Esophagus muscularis mucosa (tissue), 4 donors: ENCODE data around the gene PBLD.

Experiments used
- CTCF ChIP-seq, 3 experiments: fragments of 200-600 bp in 2 of 3; fragments of 450-650 bp in 1 of 3; sonication (generic) in 2 of 3; IDR thresholded peaks; one replicate each; pipeline ENCODE4 v1.5.1; 2017 to 2019; ENCODE audit warnings: antibody characterized with exemption in 3 of 3, mild to moderate bottlenecking in 2 of 3, moderate library complexity in 1 of 3
- EP300 ChIP-seq: sonication (generic); formaldehyde crosslinking; IDR thresholded peaks from one replicate; pipeline ENCODE4 v1.6.1; 2017; ENCODE audit warnings: antibody characterized with exemption
- POLR2A ChIP-seq: fragments of 450-650 bp; IDR thresholded peaks from one replicate; pipeline ENCODE4 v1.6.1; 2017; ENCODE audit warnings: antibody characterized with exemption, moderate library complexity, mild to moderate bottlenecking, low read depth
- POLR2AphosphoS5 ChIP-seq, 2 donors: sonication (generic); formaldehyde crosslinking; IDR thresholded peaks; one replicate each; pipeline ENCODE4 v1.6.1; 2017; ENCODE audit warnings: antibody characterized with exemption in 2 of 2

- TF ChIP-seq POLR2A (no peak), CTCF (IDR thresholded peaks at IDR 0.05) (no peak), EP300 (no peak), POLR2AphosphoS5 (IDR thresholded peaks at IDR 0.05) (no peak)
Measured at GRCh38 chr10:68251625-68252495, 80.9 kb downstream of the PBLD start.
